ENCODE data around the gene ATG9B. TPM values are rescaled to one million over a fixed set of nuclear protein-coding genes. Genes with fewer than 3 reads are reported as not detected.
A peak's percentile ranks its signal among the peaks of the same experiment; 100 is the strongest.

The ATG9B gene
- total and polyA plus RNA-seq, 9 of the 15 experiments (the other 6 are each of a cell fraction or from before 2014, with no cell fraction given): 0.29 to 8.0 (median 2.1) TPM

GRCh38 chr7:150975536-150976319 lies 48.6 kb downstream of the ATG9B start:
- peaks cover 9% of the 10 kb centered on the region; the same call in 1 of the 2 replicates for H4K20me1 ChIP-seq (replicated peaks; ENCODE audit: control insufficient read depth, insufficient read depth, low read length)
- H3K4me3 ChIP-seq: peak overlapping the region; percentile 54
- peak overlapping the region; percentile 96; the same call in 1 of the 2 replicates for H2AFZ ChIP-seq (ENCODE audit: low read depth, low read length)
- peaks cover 22% of the 10 kb centered on the region; the same call in 2 of the 3 replicates for H3K36me3 ChIP-seq (ENCODE audit: control insufficient read depth, insufficient read depth, low read length)
- POLR2A ChIA-PET: interaction anchor here (0.5 to 1.6 kb wide), 10 partner anchors 8 to 224 kb away, joined by 3 to 8 read pairs (median 3); partner anchors contain the start of gene ASIC3
- H3K27me3 ChIP-seq (ENCODE audit: control insufficient read depth in 2 of 2, insufficient read depth in 2 of 2, low read length in 2 of 2): peaks cover 9 to 11% of the 10 kb centered on the region in 2 experiments
- peak; percentile 55 for FAIRE-seq
- H3K4me2 ChIP-seq (ENCODE audit: insufficient read depth, low read length): peak overlapping the region; percentile 94
- H3K9ac ChIP-seq (ENCODE audit: insufficient read depth in 1 of 2, low read depth in 2 of 2, low read length in 2 of 2): peak overlapping the region; percentile 44 to 88
- H3K9me3 ChIP-seq (replicated peaks; ENCODE audit: control insufficient read depth, insufficient read depth, low read depth, low read length): no peaks in the 10 kb centered on the region
- peak in 1 of 4 experiments; percentile 52 for DNase-seq (ENCODE audit: extremely low read depth in 1 of 4, low spot score in 3 of 4)
- in situ Hi-C loops (cut with MboI) (no loop called here), intact Hi-C loops (cut with micrococcal nuclease) (loop anchor here (2.0 kb wide), 1 partner anchor 13 kb away; no protein-coding TSS in a partner anchor)
- 57% methylated on average over 9 of the region's 9 CpGs for WGBS (ENCODE audit: insufficient coverage, low coverage, missing lambda C conversion rate)
- CTCF ChIA-PET (ENCODE audit: low intra/inter-chr PET ratio): interaction anchor here (1.4 kb wide), 1 partner anchor 33 kb away, joined by 3 read pairs; no protein-coding TSS in a partner anchor
- H3K27ac ChIP-seq (ENCODE audit: extremely low read depth, low read depth, low read length): peak overlapping the region; percentile 60
- peaks cover 5% of the 10 kb centered on the region for H3K9me1 ChIP-seq (ENCODE audit: control insufficient read depth, insufficient read depth, low read length)
- TSS peak; percentile 85 for BruUV-seq (replicated peaks)
- H3K79me2 ChIP-seq (ENCODE audit: control insufficient read depth, insufficient read depth, low read length): peaks cover 28% of the 10 kb centered on the region
- no peak for ATAC-seq
- H3K4me1 ChIP-seq (replicated peaks in 1 of 2; ENCODE audit: control insufficient read depth in 2 of 2, insufficient read depth in 2 of 2, low read length in 2 of 2): peaks cover 48 to 87% of the 10 kb centered on the region in 2 experiments
- TF ChIP-seq ETS1 (conservative IDR thresholded peaks at IDR 0.05; ENCODE audit: control insufficient read depth, low read depth, low read length) (0 out of 2 replicates have a peak, but pooled peaks have one; percentile 34), ESRRA (IDR thresholded peaks at IDR 0.05; ENCODE audit: borderline replicate concordance, low read depth) (peak; percentile 45; the same call in 1 of the 2 replicates), MYNN (IDR thresholded peaks at IDR 0.05) (no peak), MYNN (CRISPR knock-in tag; IDR thresholded peaks at IDR 0.05) (0 out of 2 replicates have a peak, but pooled peaks have one; percentile 8), EZH2 (IDR thresholded peaks at IDR 0.05; ENCODE audit: borderline replicate concordance, low read depth, low read length) (no peak), HBP1 (CRISPR knock-in tag; IDR thresholded peaks at IDR 0.05) (no peak), SMARCB1 (IDR thresholded peaks at IDR 0.05; ENCODE audit: insufficient read length, low read depth) (no peak), EP400 (IDR thresholded peaks at IDR 0.05) (no peak), TSHZ1 (CRISPR knock-in tag; IDR thresholded peaks at IDR 0.05) (no peak)
